ENCODE measurements around the gene BAIAP2L2.
"Not testable (repeated sequence)": the region's sequence is repeated elsewhere in the genome, so short reads cannot be mapped to it uniquely, and the experiment has no call there.

The BAIAP2L2 gene

DNA sequence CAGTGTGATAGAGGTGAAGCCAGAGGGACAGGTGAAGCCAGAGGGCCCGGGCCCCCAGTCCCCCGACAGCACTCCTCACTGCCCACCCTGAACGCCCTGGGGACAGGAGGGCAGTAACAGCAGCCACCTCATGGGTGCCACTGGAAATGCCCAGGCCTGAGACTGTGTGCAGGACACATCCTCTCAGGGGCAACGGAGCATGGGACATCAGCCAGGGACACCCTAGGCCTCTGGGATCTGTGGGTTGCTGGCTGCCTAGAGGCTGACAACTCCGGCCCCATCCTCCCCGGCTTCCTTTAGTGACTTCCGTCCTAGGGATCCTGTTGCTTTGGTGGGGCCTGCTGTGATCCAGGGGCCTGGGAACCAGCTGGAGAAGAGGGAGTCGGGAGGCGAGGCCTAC is 17.4 kb upstream of the BAIAP2L2 start:
- no peak for DNase-seq

DNA sequence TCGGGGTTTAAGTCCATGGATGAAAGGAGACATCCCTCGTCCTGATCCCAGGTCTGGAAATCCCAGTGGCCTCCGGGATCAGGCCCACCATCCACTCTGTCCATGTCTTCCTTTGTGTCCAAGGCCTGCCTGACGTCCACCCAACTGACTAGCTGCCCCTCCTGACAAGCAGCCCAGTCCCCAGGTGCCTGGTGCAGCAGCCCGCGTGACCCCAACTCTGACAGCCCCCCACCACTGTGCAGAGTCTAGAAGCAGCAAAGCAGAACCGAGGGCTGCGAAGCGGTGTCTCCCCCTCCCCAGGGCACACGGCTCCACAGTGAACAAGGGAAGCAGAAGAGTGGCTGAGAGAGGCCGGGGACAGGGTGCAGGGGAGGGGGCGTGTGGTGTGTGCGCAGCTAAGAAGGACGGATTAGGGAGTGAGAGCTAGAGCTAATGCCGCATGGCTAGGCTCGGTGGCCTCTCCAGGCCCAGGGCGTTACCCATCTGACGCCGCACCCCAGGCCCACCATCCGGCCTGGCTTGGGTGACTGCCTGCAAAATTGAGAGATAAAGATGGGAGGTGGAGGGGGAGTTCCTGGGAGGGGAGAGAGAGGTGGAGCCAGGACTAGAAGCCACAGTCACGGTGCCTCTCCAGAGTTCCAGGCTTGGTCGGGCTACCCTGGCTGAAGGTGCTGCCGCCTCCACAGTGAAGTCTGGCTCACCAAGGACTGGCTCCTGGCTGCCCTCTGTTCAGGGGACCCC is 16.6 kb upstream of the BAIAP2L2 start:
- no peak for DNase-seq

DNA sequence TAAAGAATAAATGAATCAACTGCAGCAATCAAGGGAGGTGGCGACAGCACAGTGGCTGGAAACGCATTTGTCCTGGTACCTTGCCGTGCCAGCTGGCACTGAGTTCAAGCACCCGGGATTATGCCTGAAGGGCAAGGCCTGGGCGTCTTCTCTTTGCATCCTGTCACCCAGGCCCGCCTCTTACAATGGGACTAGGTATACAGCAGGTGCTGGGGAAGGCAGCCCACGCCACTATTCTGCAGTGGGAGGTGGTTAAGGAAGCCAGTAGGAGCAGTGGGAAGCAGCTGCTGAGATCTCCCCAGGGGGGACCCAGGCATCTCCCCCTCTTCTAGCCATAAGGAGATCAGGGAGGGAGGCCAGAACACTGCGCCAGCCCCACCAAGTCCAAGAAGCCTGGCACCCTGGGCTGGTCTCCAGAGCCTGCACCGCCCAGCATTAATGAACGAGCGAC is 15.3 kb upstream of the BAIAP2L2 start:
- no peak for DNase-seq

DNA sequence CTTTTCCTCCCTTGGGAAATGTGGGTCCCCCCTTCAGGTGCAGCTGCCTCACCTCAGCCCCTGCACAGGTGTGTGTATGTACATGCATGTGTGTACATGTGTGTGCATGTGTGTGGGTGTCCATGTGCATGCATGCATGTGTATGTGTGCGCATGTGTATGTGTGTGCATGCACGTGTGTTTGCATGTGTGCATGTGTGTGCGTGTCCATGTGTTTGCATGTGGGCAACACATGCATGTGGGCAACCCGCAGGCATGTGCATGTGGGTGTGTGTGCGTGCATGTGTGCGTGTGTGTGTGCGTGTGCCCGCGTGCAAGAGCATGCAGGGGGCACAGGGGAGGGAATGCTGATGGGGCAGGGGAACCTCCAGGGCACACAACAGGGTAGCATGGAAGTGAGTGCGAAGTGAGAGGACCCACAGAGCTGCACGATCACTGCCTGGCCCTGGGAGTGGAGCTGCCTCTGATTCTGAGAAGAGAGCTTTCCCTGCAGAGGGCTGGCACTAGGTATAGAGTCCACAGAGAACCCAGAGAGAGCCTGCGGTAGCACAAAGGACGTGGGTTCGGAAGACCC is 14.6 kb upstream of the BAIAP2L2 start:
- DNase-seq: no peak

DNA sequence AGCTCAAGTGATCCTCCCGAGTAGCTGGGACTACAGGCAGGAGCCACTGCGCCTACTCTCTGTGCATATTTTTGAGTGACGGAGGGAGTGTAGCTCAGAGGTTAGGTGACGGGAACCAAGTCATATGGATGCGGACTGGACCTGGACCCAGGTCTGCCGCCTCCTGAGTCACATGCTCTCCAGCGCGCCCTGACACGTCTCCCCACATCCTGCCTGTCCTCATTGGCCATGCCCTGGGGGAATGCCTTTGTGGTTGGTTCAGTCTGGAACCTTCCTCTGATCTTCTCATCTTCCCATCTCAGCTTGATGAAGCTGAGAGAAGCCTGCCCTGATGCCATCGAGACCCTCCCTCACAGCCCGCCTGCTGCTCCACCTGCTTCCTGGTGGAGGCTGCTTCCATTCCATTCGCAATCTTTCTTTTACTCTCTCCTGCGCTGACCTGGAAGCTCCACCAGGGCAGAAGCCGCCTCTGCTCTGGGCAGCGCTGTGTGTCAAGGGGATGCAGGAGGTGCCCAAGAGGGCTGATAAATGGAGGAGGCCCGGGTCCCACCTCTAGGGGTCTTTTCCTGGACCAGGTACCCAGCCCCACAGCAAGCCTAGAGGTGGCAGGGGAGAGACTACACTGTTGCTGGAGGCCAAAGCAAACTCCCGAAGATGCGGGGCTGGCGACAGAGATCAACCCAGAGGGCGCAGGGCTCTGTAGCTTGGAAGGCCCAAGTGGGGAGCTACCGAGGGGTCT is 13.9 kb upstream of the BAIAP2L2 start:
- DNase-seq: no peak

DNA sequence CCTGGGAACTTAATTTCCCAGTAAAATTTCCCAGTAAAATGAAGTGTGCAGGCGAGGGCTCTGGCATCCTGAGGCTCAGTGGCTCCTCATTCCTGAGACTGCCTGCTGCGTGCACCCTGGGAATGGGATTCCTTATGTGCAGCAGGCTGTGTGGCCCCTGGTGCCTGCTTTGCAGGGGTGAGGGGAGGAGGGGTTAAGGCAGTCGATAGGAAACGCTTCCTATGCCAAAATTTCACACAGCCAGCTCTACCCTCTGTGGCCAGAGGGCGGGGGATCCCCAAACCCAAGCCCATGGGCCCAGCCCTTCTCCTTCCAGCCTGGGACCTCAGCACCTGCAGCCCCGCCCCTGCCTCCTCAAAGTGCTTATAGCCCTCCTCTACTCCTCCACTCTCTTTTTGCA is 12.1 kb upstream of the BAIAP2L2 start:
- DNase-seq: no peak

DNA sequence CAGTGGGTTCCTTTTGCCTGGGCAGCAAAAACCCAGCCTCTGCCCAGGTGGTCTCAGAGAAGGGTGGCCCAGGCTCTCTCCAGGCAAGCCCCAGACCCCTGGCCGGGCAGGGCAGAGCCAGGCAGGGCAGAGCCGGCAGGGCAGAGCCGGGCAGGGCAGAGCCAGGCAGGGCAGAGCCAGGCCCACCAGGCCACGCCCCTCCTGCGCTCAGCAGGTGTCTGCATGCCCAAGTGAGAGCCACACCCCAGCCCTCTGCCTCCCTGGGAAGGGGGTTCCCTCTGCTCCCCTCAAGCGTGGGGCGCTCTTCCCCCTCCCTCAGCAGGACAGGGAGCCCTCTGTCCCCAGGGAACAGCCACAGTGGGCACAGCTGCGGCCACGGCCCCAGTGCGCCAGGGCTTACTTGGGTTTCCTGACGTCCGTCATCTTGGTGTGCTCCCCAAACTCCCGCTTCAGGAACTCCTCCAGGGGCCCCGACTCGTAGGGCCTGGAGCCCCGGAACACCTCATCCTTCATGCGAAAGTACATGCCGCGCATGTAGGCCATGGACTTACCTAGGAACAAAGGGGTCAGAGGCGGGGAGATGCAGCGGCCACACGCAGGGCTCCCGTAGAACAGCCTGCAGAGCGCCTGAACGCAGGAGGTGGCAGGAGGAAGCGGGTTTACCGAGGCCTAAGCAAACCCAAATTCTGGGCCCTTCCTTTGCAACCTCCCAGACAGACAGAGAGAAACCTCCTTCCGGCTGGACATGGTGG is 10.1 kb upstream of the BAIAP2L2 start:
- DNase-seq: no peak

DNA sequence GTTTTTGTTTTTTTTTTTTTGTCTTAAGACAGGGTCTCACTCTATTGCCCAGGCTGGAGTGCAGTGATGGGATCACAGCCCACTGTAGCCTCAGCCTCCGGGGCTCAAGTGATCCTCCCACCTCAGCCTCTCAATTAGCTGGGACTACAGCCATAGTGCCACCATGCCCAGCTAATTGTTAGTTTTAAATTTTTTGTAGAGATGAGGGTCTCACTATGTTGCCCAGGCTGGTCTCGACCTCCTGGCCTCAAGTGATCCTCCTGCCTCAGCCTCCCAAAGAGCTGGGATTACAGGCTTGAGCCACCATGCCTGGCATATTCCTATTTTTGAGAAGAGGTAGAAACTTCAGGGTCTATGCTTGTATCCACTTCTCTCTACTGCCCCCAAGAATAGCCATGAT is 8.3 kb upstream of the BAIAP2L2 start:
- not testable (repeated sequence) for DNase-seq

DNA sequence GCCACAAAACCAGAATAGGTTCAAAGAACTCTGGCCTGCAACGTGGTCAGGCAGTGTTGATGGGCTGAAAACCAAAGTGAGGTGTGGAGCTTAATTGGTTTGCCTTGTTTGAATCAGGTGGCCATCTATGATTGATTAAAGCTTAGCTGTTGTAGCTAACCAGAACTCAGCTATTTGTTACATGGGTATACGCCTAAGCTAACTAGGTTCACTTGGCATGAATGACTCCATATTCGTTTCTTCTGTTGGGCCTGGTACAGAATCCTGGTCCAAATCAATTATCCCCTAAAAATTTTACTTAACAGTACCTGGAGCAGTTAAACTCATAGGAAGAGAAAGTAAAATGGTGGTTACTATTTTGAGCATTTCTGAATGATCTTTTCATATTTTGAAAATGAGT is 7.7 kb upstream of the BAIAP2L2 start:
- DNase-seq: no peak

DNA sequence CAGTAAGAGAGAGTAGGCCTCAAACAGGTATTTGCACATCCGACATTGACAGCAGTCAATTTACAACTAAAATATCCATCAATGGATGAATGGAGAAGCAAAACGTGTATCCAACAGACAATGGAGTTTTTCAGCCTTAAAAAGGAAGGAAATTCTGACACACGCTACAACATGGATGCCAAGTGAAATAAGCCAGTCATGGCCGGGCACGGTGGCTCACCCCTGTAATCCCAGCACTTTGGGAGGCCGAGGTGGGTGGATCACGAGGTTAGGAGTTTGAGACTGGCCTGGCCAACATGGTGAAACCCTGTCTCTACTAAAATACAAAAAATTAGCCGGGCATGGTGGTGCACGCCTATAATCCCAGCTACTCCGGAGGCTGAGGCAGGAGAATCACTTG is 7.1 kb upstream of the BAIAP2L2 start:
- not testable (repeated sequence) for DNase-seq

DNA sequence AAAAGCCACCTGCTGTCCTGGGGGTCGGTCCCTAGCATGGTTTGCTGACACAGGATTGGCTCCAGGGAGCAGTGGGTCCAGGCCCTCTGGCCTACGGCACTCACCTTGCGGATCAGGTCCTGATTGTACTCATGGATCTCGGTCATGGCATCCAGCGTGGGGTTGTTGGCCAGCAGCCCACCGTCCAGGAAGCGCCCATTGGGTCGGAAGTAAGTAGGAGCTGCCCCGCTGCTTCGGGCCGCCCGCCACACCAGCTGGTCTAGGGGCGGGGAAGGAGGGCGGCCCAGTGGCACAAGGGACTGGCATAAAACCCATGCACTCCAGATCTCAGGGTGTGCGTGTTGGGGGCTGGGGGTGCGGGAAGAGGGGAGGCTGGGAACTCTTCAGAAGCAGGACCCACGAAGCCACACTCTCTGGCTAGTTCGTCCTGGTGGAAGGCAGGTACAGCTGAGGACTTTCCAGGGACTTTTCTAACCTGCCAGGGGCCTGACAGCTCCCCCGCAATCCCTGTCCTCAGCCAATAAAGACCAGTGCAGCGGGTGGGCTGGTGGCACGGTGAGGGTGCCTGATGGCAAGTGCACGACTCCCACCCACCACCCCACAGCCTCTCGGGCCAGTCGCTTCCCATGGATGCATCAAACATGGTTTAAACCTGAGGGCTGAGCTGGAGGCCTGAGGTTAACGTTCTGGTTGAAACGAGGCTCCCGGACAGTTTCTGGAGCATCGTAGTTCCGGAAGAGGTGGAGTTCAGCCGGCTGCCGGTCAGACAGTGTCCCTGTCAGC is 5.1 kb upstream of the BAIAP2L2 start:
- no peak for DNase-seq

DNA sequence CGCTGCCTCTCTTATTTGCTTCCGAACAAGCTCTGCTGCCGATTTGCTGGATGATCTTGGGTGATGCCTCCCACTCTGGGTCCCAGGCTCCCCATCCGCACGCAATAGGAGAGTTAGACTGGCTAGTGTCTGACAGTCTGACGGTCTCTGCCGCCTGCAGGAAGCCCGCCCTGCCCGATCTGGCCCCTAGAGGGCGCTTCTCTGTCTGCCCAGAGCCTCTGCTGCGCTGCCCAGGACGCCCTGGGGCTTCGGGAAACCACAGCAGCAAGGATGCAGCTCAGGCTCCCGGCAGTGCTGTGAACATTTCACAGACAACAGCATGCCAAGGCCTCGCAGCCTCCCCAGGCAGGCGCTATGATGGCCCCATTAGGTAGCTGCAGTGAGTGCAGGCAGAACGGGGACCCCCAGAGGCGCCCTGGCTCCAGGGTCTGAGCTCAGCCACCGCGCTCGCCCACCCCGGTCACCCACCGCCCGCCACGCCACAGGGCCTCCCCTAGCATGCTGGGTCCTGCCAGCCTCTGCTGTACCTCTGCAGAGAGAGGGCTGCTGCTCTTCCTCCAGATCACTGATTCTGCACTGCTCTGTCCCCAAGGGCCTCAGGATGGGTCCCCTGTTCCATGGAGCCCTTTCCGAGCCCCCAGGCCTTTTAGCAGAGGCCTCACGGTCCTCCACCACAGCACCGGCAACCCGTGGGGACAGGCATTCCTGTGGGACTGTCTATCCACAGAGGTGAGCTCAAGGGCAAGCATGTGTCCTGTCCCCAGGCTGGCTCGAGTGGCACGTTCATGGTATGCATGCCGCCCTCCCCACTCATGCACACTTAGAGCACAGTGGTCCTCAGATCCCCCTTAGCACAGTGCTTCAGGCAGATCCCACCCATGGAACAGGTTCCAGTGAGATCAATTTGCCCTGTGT is 4.3 kb upstream of the BAIAP2L2 start:
- peak; percentile 44 to 51 for DNase-seq

DNA sequence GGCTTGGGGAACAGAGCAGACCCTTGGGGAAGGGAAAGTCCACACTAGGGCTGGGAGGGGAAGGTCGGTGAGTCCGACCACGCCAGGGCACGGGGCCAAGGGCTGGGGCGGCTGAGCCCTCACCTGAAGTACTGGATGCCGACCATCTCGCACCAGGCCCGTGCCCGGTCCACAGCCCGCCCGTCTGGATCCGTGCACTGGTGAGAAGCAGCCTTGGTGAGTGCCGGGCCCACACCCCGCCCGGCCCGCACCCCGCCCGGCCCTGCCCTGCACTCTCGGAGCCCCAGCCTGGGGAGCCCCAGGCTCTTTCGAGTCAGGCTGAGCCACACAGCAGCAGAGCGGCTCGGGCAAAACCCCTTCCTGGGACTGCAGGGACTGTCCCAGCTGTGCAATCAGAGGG is 1.9 kb upstream of the BAIAP2L2 start:
- DNase-seq: no peak

DNA sequence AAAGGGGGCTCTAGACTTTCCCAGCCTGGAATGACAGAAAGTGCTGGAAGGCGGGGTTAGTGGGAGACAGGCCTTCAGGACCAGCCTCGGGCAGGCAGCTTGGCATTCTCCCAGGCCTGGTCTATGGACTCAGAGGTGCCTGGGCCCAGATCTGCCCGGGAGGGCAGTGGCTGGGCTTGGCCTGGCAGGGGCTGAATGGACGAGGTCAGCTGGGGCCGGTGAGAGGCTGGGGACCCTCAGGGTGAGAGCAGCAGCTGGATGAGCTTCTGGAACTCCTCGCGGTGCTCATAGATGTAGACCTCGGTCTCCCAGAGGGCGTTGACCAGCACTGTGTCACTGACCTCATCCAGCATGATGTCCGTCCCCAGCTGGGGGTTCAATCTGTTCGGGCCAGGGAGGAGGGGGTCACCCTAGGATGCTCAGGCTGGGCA is 1.5 kb upstream of the BAIAP2L2 start:
- DNase-seq: no peak

DNA sequence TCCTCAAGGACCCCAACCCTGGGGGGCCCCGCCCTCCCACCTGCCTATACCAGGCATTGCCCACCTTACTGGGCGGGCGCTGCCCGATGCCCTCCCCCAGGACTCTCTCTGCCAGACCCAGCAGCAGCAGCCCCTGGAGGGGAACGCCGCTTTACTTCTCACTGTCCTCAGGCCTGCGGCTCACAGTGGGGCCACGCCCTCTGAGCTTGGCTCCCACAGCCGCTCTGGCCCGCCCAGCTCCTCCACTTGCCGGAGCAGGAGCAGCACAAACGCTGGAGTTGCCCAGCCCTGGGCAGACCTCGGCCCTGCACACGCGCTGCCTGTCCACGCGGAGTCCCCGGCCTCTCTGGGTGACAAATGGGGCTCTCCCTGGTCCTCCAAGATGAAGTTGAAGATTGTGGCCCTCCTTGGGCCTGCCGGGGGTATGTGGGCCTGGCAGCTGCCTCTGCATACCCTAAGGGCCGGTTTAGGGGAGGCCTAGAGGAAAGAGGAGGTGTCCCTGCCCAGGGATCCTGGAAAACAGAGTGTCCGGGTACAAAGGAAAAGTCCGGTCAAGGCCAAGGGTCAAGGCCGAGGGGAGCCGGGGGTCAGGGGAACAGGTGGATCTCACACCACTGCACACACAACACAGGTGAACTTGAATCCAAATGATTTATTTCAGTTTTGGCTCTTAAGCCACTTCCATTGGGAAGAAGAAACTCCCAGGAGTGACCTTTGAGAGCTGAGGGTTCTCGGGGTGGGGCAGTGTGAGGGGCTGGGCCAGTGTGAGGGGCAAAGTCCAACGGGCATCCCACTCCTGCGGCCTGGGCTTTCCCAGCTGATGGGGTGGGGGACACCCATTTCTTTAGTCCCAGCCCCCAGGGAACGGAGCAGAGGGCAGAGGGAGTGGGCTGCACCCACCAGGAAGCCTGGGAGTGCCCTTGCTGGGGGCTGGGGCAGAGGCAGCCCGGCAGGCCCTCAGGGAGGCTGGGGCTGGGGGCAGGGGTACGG is 674 bp upstream of the BAIAP2L2 start:
- DNase-seq: no peak

DNA sequence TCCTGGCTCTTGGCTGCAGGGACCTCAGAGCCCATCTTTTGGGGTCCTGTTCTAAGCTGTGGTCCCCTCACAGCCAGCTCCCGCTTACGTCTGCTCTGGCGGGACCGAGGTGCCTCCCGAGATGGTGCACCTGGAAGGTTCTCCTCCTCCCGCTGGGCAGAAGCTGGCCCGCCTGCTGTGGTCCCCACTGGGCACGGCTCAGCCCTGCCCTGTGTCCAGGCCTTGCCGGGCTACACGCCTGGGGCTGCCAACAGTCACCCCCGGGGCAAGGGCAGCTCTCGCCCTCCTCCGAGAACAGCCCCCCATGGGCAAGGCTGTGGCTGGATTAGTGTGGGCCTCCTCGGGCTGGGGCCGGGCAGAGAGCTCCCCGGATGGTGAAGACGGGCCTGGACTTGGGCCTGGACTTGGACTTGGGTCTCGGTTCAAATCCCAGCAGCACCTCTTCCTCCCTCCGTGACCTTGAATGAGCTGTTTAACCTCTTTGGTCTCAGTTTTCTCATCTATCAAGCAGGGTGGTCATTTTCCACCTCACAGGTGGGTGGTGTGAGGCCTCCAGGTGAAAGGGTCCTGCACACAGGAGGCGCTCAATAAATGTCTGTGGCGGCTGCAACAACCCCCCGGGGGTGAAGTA is 998 bp downstream of the BAIAP2L2 start:
- DNase-seq: no peak

DNA sequence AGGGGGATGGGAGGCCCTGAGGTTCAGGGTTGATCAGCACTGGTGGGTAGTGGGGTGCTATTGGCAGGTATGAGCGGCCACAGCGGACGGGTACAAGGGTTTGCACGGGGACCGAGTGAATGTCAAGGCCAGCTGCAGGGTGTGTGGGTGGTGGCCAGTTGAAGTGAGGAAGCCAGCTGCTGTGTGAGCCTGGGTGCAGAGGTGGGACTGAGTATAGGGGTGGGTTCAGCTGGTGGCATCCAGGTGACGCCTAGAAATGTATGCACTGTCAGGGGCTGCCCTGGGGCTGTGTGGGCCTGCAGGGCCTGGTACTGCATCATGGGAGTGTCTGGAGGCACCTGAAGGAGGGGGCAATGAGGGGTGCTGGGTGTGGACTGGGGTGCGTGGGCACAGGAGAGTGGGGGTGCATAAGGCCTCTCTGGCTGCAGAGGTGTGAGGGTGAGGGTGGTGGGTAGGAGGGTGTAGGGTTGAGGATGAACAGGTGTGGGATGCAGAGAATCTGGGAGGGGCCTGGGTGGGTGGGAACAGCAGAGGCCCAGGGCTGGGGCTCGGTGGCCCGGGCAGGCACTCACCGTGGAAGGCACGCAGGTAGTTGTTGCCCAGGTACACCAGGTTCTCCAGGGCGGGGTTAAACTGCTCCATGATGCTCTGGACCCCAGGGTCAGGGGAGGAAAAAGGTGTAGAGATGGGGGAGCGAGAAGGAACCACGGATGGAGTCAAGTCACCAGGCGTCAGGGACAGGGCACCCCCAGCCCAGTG is 1.7 kb downstream of the BAIAP2L2 start:
- DNase-seq: no peak

DNA sequence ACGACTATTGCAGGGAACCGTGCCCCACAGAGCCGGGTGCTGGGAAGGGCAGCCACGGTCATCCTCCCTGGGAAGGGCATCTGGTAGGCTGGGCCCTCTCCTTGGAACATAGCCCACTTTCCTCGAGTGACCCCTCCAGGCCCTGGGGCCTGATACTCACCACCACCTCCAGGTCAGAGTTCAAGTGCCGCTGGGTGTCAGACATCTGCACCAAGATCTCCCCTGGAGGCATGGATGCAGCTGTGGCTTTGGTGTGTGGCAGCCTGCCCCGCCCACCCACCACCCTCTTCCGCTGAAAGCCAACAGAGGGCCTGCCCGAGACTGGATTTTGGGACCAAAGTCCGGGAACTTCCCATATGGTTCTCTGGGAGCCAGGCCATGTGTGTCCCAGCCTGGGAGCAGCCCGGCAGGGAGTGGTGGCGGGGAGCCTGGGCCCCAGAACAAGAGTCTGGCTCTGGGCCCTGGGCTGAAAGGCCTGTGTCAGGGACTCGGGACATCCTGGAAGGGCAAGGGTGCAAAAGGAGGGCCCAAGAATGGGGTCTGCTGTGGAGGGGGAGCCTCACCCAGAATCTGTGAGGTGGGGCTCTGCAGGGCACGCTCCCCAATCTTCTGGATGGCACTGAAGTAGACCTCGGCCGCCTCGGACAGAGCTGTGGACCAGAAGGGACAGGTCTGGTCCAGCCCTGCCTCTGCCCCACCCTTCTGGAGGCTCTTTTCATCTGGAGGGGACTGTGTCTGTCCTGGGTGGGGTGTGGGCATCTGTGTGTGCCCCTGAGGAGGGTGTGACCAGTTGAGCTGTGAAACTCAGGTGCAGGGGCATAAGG is 2.6 kb downstream of the BAIAP2L2 start:
- no peak for DNase-seq
